ENCODE data around the gene KIR3DL1.
"Not testable (repeated sequence)": the region's sequence is repeated elsewhere in the genome, so short reads cannot be mapped to it uniquely, and the experiment has no call there.

KIR3DL1 gene

DNA sequence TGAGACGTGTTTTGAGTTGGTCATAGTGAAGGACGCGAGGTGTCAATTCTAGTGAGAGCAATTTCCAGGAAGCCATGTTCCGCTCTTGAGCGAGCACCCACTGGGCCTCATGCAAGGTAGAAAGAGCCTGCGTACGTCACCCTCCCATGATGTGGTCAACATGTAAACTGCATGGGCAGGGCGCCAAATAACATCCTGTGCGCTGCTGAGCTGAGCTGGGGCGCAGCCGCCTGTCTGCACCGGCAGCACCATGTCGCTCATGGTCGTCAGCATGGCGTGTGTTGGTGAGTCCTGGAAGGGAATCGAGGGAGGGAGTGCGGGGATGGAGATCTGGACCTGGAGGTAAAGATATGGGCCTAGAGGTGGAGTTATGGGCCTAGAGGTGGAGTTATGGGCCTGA is at the start of gene KIR3DL1:
TSS of gene KIR3DL1 (plus strand) at position 218 of the 400 bp plus-strand sequence.
- DNase-seq = not testable (repeated sequence)

DNA sequence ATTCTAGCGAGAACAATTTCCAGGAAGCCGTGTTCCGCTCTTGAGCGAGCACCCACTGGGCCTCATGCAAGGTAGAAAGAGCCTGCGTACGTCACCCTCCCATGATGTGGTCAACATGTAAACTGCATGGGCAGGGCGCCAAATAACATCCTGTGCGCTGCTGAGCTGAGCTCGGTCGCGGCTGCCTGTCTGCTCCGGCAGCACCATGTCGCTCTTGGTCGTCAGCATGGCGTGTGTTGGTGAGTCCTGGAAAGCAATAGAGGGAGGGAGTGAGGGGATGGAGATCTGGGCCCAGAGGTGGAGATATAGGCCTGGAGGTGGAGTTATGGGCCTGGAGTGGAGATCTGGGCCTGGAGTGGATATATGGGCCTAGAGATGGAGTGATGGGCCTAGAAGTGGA is 46.6 kb upstream of the KIR3DL1 start, which contains the start of gene KIR2DL1:
TSS of gene KIR2DL1 (plus strand) at position 148 of the 400 bp plus-strand sequence. CDS start at position 206, 58 bp downstream.
- DNase-seq = not testable (repeated sequence)

DNA sequence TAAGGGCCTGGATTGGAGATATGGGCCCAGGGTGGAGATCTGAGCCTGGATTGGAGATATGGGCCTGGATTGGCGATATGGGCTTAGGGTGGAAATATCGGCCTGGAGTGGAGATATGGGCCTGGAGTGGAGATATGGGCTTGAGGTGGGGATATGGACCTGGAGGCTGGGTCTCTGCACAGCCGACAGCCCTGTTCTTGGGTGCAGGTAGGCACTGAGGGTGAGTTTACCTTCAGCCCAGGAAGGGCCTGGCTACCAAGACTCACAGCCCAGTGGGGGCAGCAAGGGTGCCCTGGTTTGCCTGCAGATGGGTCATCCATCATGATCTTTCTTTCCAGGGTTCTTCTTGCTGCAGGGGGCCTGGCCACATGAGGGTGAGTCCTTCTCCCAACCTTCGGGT is 45.8 kb upstream of the KIR3DL1 start:
- DNase-seq = not testable (repeated sequence)

DNA sequence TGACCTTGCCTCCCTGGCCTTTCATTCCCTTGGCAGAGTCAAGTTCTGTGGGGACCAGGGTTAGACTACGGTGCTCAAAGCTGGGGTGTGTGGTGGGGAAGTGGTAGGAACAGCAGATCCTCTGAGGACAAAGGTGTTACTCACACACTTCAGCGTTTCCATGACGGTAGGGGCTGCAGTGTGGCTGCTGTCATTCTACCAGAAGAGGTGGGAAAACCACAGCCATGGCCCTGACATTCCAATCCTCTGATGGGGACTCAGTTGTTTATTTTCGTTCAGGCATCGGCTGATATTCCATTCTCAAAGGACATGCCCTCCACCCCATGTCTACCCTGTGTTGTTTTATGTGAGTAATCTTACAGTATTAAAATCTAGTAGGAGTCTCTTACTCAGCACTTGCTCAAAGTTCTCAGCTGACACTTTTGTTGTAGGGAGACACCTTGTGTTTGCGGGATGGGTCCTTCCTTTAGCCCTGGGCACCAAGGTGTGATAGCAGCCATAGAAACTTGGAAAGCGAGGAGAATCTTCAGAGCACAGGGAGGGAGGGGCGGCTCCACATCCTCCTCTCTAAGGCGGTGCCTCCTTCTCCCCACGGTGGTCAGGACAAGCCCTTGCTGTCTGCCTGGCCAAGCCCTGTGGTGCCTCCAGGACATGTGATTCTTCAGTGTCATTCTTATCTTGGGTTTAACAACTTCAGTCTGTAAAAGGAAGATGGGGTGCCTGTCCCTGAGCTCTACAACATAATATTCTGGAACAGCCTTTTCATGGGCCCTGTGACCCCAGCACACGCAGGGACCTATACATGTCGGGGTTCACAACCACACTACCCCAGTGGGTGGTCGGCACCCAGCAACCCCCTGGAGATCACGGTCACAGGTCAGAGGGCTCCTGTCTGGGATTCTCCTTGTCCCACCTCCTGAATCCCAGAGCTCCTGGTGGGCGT is 45.0 kb upstream of the KIR3DL1 start:
- DNase-seq = not testable (repeated sequence)

DNA sequence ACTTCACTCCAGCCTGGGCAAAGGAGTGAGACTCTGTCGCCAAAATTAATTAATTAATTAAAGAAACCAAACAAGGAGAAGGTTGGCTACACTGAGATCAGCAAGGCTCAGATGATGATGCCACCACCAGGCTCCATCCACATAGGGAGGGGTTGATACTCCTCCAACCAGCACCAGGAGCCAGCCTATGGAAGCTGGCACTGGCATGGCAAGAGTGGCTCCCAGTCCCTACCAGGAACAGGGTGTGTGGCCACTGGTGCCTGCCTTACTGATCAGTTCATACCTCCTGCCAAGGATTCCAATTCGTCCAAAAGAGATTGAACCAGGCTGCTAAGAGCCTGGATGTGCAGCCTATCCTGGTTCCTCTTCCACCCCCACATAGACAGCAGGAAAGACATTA is 43.6 kb upstream of the KIR3DL1 start:
- DNase-seq = not testable (repeated sequence)

DNA sequence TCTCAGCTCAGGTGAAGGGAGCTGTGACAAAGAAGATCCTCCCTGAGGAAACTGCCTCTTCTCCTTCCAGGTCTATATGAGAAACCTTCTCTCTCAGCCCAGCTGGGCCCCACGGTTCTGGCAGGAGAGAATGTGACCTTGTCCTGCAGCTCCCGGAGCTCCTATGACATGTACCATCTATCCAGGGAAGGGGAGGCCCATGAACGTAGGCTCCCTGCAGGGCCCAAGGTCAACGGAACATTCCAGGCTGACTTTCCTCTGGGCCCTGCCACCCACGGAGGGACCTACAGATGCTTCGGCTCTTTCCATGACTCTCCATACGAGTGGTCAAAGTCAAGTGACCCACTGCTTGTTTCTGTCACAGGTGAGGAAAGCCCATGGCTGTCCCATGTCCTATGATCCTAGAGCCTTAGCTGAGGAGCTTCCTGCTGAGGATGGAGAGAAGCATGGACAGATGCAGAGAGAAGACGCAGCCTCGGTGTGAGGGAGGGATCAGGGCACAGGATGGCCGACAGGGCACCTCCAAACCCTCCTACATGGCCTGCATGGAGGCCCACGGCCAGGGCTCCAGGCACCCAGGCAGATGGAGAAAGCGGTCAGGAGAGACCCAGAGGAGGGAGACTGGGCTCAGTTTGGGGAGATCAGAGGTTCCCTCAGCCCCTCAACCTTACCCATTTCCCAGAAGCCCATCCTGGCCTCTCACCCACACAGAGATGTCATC is 41.0 kb upstream of the KIR3DL1 start:
- DNase-seq = not testable (repeated sequence)

DNA sequence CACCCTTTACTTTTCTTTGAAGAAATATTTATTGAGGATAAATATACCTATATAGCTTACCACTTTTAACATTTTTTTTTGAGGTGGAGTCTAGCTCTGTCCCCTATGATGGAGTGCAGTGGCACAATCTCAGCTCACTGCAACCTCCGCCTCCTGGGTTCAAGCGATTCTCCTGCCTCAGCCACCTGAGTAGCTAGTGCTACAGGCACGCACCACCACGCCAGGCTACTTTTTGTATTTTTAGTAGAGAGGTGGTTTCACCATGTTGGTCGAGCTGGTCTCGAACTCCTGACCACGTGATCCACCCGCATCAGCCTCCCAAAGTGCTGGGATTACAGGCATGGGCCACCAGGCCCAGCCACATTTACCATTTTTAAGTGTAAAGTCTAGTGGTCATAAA is 40.4 kb upstream of the KIR3DL1 start:
- not testable (repeated sequence) for DNase-seq

DNA sequence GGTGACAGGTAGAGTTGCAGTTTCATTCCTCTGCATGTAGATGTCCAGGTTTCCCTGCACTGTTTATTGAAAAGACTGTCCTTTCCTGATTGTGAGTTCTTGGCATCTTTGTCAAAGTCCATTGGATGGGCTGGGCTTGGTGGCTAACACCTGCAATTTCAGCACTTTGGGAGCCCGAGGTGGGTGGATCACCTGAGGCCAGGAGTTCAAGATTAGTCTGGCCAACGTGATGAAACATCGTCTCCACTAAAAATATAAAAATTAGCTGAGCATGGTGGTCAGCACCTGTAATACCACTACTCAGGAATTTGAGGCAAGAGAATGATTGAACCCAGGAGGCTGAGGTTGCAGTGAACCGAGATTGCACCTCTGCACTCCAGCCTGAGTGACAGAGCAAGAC is 38.4 kb upstream of the KIR3DL1 start:
- not testable (repeated sequence) for DNase-seq

DNA sequence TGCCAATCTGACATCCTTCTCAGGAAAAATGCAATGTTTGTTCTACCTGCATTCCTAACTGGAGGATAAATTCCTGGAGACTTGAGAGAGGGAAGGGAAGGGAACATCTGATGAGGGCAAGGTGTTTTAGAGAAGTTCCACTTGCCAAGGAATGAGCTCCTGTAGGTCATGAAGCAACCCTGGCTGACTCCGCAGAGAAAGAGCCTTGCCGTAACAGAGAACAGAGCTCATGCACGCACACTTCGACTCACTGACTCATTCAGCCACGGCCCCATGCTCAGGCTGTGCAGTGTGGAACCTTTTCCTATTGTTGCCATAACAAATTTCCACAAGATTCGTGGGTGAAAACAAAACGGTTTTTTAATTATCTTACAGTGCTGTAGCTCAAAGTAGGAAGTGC is 37.4 kb upstream of the KIR3DL1 start:
- not testable (repeated sequence) for DNase-seq

DNA sequence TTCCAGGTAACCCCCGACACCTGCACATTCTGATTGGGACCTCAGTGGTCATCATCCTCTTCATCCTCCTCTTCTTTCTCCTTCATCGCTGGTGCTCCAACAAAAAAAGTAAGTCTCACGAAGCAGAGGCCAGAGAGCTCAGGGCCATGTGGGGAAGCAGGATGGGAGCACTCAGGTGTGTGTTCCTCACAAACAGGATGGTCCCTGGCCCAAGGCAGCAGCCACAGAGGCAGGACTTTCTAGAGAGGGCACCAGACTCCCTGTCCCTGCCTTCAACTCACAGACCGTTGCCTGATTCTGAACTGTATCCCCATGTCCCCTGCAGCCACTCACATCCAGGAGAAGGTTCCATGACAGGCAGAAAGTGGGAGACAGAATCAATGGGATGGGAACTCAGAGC is 33.4 kb upstream of the KIR3DL1 start:
- not testable (repeated sequence) for DNase-seq

DNA sequence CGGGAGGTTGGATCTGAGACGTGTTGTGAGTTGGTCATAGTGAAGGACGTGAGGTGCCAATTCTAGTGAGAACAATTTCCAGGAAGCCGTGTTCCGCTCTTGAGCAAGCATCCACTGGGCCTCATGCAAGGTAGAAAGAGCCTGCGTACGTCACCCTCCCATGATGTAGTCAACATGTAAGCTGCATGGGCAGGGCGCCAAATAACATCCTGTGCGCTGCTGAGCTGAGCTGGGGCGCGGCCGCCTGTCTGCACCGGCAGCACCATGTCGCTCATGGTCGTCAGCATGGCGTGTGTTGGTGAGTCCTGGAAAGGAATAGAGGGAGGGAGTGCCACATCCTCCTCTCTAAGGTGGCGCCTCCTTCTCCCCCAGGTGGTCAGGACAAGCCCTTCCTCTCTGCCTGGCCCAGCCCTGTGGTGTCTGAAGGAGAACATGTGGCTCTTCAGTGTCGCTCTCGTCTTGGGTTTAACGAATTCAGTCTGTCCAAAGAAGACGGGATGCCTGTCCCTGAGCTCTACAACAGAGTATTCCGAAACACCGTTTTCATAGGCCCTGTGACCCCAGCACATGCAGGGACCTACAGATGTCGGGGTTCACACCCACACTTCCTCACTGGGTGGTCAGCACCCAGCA is 30.1 kb upstream of the KIR3DL1 start:
- DNase-seq = not testable (repeated sequence)

DNA sequence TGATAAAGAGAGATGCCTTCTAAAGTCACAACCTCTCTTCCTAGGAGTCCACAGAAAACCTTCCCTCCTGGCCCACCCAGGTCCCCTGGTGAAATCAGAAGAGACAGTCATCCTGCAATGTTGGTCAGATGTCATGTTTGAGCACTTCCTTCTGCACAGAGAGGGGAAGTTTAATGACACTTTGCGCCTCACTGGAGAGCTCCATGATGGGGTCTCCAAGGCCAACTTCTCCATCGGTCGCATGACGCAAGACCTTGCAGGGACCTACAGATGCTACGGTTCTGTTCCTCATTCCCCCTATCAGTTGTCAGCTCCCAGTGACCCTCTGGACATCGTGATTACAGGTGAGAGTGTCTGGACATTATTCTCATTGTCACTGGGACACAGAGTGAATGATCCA is 28.1 kb upstream of the KIR3DL1 start:
- not testable (repeated sequence) for DNase-seq

DNA sequence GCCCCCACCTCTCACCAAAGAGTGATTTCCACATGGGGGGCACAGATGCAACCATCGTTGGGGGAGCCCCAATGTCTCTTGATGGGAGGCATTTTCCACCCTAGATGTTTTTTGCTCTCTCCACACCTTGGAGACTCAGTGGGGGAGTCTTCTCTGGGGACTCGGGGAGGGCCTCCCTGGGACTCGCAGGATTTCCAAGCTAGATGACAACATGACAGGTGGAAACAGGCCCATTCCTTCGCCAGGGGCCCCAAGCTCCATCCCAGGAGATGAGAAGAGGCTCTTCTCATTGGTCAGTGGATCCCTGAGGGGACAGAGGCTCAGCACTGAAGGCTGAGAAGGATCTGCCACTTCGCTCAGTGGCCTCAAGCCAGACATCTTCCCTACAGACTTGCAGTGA is 25.6 kb upstream of the KIR3DL1 start:
- DNase-seq = no peak

DNA sequence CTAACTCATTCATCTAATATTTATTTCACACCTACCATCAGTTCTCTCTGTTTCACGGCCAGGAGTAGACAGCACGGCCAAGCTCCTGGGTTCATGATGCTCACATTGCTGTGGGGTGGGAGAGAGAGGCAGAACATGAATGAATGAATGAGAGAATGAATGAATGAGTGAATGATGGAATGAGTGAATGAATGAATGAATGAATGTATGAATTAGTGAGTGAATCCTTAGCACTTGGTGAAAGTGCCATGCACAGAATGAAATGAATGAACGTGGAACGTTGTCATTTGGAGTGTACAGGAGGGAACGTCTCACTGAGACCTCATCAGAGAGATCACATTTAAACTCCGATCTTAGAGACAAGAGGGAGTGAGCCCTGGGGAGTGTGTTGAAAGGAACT is 24.8 kb upstream of the KIR3DL1 start:
- DNase-seq = no peak

DNA sequence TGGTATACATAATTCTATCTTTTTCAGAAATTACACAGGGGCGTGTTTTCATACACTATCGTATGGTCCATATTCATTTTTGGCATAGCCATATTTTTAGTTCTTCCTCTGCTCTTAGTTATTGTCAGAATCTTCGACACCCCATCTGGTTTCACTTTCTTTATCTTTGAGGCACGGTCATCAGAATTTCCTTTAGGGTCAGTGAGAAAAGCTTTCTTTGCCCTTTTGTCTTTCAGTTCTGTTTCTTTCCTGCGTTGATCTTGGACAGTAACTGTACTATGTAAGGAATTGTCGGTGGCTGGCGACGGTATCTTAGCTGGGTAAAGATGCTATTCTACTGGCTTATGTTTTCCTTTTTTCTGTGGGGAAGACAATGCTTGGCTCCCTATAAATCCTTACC is 23.5 kb upstream of the KIR3DL1 start:
- no peak for DNase-seq

DNA sequence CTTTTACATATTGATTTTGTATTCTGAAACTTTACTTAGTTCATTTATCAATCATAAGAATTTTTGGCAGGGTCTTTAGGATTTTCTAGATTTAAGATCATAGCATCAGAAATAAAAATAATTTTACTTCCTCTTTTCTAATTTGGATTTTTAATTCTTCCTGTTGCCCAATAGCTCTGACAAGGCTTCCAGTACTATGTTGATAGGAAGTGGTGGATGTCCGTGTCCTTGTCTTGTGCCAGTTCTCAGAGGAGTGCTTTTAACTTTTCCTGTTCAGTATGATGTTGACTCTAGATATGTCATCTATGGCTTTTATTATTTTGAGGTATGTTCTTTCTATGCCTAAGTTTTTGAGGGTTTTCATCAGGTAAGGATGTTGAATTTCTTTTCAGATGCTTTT is 20.5 kb upstream of the KIR3DL1 start:
- no peak for DNase-seq

DNA sequence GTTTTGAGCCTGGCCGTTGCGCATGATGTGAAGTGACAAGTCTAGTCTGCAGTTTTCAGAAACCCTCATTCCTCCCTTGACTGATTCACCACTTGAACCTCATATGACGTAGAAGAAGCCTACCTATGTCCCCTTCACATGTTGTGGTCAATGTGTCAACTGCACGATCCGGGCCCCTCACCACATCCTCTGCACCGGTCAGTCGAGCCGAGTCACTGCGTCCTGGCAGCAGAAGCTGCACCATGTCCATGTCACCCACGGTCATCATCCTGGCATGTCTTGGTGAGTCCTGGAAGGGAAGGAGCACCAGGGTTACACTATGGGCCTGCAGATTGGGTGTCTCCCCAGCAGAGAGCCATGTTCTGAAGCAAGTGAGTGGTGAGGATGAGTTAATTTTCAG is 12.9 kb upstream of the KIR3DL1 start, which contains the start of gene KIR2DL4:
TSS of gene KIR2DL4 (plus strand) at position 201 of the 400 bp plus-strand sequence. CDS start at position 243, 42 bp downstream.
- no peak for DNase-seq

DNA sequence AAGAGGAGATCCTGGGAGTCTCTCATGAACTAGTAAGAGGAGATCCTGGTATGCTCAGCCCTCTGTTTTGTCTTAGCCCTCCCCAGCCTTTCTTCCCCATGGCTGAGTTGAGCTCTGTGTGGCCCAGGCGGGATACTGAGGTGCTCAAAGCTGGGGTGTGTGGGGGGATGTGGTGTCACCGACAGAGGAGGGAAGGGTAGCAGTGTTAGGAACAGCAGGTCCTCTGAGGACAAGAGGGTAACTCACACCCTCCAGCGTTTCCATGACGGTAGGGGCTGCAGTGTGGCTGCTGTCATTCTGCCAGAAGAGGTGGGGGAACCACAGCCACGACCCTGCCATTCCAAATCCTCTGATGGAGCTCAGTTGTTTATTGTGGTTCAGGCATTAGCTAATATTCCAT is 12.2 kb upstream of the KIR3DL1 start:
- DNase-seq = no peak

DNA sequence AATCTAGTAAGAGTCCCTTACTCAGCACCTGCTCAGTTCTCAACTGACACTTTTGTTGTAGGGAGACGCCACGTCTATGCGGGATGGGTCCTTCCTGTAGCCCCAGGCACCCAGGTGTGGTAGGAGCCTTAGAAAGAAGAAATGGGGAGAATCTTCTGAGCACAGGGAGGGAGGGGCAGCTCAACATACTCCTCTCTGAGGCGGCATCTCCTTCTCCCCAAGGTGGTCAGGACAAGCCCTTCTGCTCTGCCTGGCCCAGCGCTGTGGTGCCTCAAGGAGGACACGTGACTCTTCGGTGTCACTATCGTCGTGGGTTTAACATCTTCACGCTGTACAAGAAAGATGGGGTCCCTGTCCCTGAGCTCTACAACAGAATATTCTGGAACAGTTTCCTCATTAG is 11.7 kb upstream of the KIR3DL1 start:
- DNase-seq = no peak

DNA sequence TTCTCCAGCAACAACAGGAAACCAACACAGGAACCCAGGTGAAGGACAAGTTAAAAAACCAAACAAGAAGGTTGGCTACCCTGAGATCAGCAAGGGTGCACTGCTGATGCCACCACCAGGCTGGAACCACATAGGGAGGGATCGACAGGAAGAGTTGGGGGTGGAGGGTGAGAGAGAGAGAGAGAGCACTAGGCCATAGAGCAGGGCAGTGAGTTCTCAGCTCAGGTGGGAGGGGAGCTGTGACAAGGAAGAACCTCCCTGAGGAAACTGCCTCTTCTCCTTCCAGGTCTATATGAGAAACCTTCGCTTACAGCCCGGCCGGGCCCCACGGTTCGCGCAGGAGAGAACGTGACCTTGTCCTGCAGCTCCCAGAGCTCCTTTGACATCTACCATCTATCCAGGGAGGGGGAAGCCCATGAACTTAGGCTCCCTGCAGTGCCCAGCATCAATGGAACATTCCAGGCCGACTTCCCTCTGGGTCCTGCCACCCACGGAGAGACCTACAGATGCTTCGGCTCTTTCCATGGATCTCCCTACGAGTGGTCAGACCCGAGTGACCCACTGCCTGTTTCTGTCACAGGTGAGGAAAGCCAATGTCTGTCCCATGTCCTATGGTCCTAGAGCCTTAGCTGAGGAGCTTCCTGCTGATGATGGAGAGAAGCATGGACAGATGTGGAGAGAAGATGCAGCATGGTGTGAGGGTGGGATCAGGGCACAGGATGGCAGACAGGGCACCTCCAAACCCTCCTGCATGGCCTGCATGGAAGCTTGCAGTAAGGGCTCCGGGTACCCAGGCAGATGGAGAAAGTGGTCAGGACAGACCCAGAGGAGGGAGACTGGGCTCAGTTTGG is 10.4 kb upstream of the KIR3DL1 start:
- DNase-seq = no peak

DNA sequence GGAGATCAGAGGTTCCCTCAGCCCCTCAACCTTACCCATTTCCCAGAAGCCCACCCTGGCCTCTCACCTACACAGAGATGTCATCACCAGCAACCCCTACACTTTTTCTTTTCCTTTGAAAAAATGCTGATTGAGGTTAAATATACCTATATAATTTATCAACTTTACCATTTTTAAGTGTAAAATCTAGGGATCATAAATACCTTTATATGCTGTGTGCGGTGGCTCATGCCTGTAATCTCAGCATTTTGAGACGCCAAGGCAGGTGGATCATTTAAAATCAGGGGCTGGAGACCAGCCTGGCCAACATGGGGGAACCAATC is 9.8 kb upstream of the KIR3DL1 start:
- DNase-seq = no peak

DNA sequence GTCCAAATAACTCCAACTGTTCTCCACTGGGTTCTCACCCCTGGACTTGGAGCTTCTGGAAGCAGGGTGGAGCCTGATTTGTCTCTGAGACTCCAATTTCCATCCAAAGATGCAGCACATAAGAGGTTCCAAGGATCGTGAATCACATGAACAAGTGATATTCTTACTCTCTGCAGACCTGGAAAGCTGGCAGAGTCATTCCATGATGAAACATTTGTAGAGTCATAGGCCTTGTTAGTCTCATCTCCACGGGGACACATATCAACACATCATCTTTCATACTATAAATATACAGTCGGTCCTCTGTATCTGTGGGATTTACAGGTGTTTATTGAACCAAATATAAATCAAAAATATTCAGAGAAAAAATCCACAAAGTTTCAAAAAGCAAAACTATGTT is 1.7 kb upstream of the KIR3DL1 start:
- not testable (repeated sequence) for DNase-seq
